ENCODE data around the gene EME1. TPM values are rescaled to one million over a fixed set of nuclear protein-coding genes. Genes with fewer than 3 reads are reported as not detected.

Gene EME1
- total and polyA plus RNA-seq, 2 of the 4 experiments (the other 2 are of a cell fraction), result 9.1 to 9.4 TPM

DNA sequence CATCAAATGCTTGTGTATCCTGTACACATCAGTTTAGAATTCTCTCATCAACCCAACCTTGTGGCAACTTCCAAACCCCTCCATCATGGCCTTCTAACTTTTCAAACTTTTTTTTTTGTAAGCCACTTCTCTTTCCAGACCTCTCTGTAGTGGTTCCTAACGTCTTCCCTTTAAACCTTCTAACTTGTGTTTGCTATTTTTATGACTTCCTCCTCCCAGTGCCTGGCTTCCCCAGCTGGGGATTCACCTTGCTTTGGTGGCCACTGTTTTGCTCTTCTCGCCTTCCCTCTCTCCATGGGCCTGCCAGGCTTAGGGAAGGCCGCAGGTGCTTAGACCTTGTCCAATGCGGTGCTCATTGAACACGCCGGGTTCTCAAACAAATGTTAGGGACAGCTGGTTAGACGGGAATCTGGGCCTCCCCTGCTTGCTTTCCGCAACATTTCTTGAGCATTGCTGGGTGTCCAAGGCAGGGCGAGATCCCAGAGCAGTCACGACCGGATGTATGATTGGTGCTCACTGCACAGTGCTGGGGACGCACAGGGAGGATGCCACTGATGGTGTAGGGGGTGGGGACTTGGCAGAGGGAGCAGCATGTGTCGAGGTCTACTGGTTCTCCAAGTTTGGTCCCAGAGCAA is 28.2 kb upstream of the EME1 start:
- no peak overlapping the region for H2BK120ac ChIP-seq (ENCODE audit: low read depth, low read length)
- H2AK9ac ChIP-seq (replicated peaks; ENCODE audit: low read depth, low read length, poor library complexity), result peak overlapping the region; percentile 52
- peak overlapping the region; percentile 59 for H2AK5ac ChIP-seq (ENCODE audit: low read depth, low read length)
- TF ChIP-seq RCOR1 (IDR thresholded peaks at IDR 0.05; ENCODE audit: insufficient replicate concordance, low read length) (no peak), RAD21 (IDR thresholded peaks at IDR 0.05; ENCODE audit: low read length) (no peak), CHD1 (IDR thresholded peaks at IDR 0.05; ENCODE audit: low read depth, low read length) (no peak), CEBPB (IDR thresholded peaks at IDR 0.05; ENCODE audit: low read depth, low read length) (no peak), MXI1 (IDR thresholded peaks at IDR 0.05; ENCODE audit: borderline replicate concordance, low read depth, low read length) (no peak), BHLHE40 (IDR thresholded peaks at IDR 0.05; ENCODE audit: low read depth, low read length) (no peak), MAFK (IDR thresholded peaks at IDR 0.05; ENCODE audit: low read depth, low read length) (no peak), NFE2L2 (IDR thresholded peaks at IDR 0.05; ENCODE audit: low read depth, low read length) (no peak), POLR2A (IDR thresholded peaks at IDR 0.05; ENCODE audit: low read depth, low read length) (no peak), MAZ (IDR thresholded peaks at IDR 0.05; ENCODE audit: borderline replicate concordance, low read depth, low read length) (no peak), RFX5 (IDR thresholded peaks at IDR 0.05; ENCODE audit: low read depth, low read length) (no peak), SMC3 (IDR thresholded peaks at IDR 0.05; ENCODE audit: low read depth, low read length) (no peak)
- TF ChIP-seq, protein P1, sequence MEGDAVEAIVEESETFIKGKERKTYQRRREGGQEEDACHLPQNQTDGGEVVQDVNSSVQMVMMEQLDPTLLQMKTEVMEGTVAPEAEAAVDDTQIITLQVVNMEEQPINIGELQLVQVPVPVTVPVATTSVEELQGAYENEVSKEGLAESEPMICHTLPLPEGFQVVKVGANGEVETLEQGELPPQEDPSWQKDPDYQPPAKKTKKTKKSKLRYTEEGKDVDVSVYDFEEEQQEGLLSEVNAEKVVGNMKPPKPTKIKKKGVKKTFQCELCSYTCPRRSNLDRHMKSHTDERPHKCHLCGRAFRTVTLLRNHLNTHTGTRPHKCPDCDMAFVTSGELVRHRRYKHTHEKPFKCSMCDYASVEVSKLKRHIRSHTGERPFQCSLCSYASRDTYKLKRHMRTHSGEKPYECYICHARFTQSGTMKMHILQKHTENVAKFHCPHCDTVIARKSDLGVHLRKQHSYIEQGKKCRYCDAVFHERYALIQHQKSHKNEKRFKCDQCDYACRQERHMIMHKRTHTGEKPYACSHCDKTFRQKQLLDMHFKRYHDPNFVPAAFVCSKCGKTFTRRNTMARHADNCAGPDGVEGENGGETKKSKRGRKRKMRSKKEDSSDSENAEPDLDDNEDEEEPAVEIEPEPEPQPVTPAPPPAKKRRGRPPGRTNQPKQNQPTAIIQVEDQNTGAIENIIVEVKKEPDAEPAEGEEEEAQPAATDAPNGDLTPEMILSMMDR (conservative IDR thresholded peaks at IDR 0.05; ENCODE audit: low read depth, low read length), result no peak
- TF ChIP-seq, protein P2, sequence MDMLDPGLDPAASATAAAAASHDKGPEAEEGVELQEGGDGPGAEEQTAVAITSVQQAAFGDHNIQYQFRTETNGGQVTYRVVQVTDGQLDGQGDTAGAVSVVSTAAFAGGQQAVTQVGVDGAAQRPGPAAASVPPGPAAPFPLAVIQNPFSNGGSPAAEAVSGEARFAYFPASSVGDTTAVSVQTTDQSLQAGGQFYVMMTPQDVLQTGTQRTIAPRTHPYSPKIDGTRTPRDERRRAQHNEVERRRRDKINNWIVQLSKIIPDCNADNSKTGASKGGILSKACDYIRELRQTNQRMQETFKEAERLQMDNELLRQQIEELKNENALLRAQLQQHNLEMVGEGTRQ (IDR thresholded peaks at IDR 0.05; ENCODE audit: low read depth, low read length), result no peak
- H3K27me3 ChIP-seq (ENCODE audit: control insufficient read depth, insufficient read depth, low read length), result 0 out of 2 replicates have a peak, but pooled peaks cover 2% of the 10 kb centered on the region
- H2BK5ac ChIP-seq (ENCODE audit: low read depth, low read length, poor library complexity, severe bottlenecking), result no peak overlapping the region
- ATAC-seq (ENCODE audit: low read depth) (no peak), DNase-seq (no peak)
- peaks cover 33 to 41% of the 10 kb centered on the region in 2 experiments for H3K79me1 ChIP-seq (ENCODE audit: low read depth in 1 of 2, low read length in 2 of 2)
- no peak overlapping the region for H4K5ac ChIP-seq (ENCODE audit: low read depth, low read length)
- H3K14ac ChIP-seq (replicated peaks; ENCODE audit: low read depth, low read length), result no peak overlapping the region
- BruUV-seq (replicated peaks), result no TSS peak
- H3K9me1 ChIP-seq (ENCODE audit: insufficient read depth, low read length), result peaks cover 28% of the 10 kb centered on the region
- H4K8ac ChIP-seq (ENCODE audit: low read depth in 2 of 2, low read length in 2 of 2), result no peak overlapping the region; a peak in 1 of 4 replicates
- ChIA-PET POLR2A (ENCODE audit: unreplicated experiment) (interaction anchor here (0.7 to 1.0 kb wide), 2 partner anchors 11 to 145 kb away, joined by 3 to 5 read pairs; no protein-coding TSS in a partner anchor), CTCF (no interaction called here)
- H3K4me2 ChIP-seq (ENCODE audit: low read depth, low read length), result no peak overlapping the region
- peak overlapping the region; percentile 99 for H2AFZ ChIP-seq (replicated peaks; ENCODE audit: low read length, poor library complexity)
- no peak overlapping the region for H3K23ac ChIP-seq (ENCODE audit: low read depth, low read length)
- H4K91ac ChIP-seq (ENCODE audit: insufficient read depth, low read depth, low read length), result no peak overlapping the region
- in situ Hi-C loops (cut with MboI; ENCODE audit: low sequenced_read_pairs), result no loop called here
- H2BK20ac ChIP-seq (ENCODE audit: low read depth, low read length), result no peak overlapping the region
- H3K56ac ChIP-seq (ENCODE audit: extremely low read depth, insufficient read depth, low read length), result no peak overlapping the region
- no peak overlapping the region for H2BK15ac ChIP-seq (ENCODE audit: low read depth, low read length)
- H3K4ac ChIP-seq (ENCODE audit: low read depth, low read length), result no peak overlapping the region
- peaks cover 25% of the 10 kb centered on the region for H4K20me1 ChIP-seq (ENCODE audit: insufficient read depth, low read length)
- H3K4me3 ChIP-seq (ENCODE audit: insufficient read depth, low read depth, low read length), result no peak overlapping the region
- dilution Hi-C loops (cut with HindIII; ENCODE audit: low sequenced_read_pairs, unreplicated experiment), result no loop called here
- 77% methylated on average over 6 of the region's 13 CpGs; no CpG with 5 or more reads in 1 of the 2 experiments for WGBS, 2 experiments (ENCODE audit: extremely low coverage in 2 of 2, insufficient read length in 1 of 2)
- no peak overlapping the region for H3K27ac ChIP-seq (ENCODE audit: insufficient read depth, low read length)
- no peaks in the 10 kb centered on the region for H3K9me3 ChIP-seq (ENCODE audit: control insufficient read depth, insufficient read depth, low read length)
- no peaks in the 10 kb centered on the region for H3K36me3 ChIP-seq (ENCODE audit: control insufficient read depth, insufficient read depth, low read length)
- H3K18ac ChIP-seq (ENCODE audit: low read depth, low read length), result no peak overlapping the region
- H3K9ac ChIP-seq (ENCODE audit: low read depth, low read length), result no peak overlapping the region
- peaks cover 19% of the 10 kb centered on the region for H3K4me1 ChIP-seq (ENCODE audit: control insufficient read depth, insufficient read depth, low read length)
- intact Hi-C loops (cut with micrococcal nuclease), result no loop called here
